ENCODE measurements around the gene SYCN.
"Not testable (repeated sequence)": the region's sequence is repeated elsewhere in the genome, so short reads cannot be mapped to it uniquely, and the experiment has no call there.

Gene SYCN

DNA sequence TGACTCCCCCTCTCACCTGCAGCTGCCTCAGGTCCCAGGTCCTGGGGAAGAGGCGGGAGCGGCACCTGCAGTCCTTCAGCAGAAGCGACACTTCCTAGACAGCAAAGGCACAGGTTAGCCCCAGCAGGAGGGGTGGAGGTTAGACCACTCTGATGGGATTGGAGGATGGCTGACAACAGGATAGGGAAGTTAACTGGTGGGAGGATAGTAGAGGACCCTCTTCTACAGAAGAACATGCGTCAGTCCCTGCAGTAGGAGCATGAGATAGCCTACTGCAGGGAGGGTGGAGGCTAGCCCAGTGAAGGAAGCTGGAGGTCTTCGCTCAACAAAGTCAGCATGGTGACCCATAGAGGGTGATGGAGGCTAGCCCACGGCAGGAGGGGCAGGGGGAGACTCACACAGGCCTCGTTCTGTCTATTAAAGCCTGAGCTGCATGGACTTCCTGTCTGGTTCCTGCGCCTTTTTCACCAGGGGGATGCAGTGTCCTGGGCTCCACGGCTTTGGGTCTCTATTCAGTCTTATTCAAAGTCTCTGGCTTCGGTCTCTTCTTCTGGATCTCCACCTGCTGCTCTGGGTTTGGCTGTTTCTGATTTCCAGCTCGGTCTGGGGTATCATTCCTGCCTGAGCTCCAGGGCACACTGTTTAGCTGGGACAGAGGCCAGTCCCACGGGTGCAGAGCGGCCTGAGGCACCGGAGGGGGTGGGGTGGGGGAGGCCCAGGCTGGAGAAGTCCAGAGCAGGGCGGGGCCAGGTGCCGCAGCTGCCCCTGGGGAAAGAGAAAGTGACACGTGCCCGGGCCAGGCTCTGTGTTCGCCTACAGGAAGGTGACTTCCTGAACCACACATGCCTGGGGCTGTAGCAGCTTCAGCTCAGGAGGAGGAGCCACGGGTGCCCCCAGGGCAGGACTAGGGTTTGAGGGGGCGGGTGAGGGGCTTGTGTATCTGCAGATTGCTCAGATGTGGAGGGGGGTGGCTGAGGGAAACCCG, 33.4 kb upstream of the SYCN start:
- no peak for TF ChIP-seq CTCF (IDR thresholded peaks at IDR 0.05; ENCODE audit: borderline replicate concordance, control extremely low read depth, extremely low read depth, insufficient read depth, missing control alignments)

DNA sequence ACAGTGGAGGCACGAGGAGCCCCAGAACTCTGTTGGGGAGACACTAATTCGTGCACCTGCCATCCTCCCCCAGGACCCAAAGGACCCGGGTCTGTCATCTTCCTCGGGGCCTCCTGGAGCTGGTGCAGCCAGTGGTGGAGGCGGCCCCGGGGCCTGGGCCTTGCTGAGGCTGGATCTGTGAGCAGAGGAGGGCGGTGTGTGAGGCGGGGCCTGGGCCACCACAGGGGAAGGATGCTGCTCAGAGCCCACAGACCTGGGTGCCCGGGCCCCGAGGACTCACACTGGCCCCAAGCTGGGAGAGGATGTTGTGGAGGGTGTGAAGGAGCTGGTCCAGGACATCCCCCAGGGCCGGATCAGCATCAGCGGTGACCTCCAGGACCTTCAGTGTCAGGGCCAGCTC, 32.5 kb upstream of the SYCN start:
- TF ChIP-seq CTCF (IDR thresholded peaks at IDR 0.05; ENCODE audit: borderline replicate concordance, control extremely low read depth, extremely low read depth, insufficient read depth, missing control alignments), result no peak
- in situ Hi-C loops (cut with MboI; ENCODE audit: low sequenced_read_pairs, unreplicated experiment), result no loop called here
- DNase-seq (ENCODE audit: low spot score), result no peak

More for the DNA sequence above, 33.4 kb upstream of the SYCN start:
- DNase-seq (ENCODE audit: low spot score), result peak; percentile 78
- in situ Hi-C loops (cut with MboI; ENCODE audit: low sequenced_read_pairs, unreplicated experiment), result no loop called here

GRCh38 chr19:39232708-39233107, 28.6 kb upstream of the SYCN start:
- in situ Hi-C loops (cut with MboI; ENCODE audit: low sequenced_read_pairs, unreplicated experiment), result no loop called here
- no peak for DNase-seq (ENCODE audit: low spot score)
- TF ChIP-seq CTCF (IDR thresholded peaks at IDR 0.05; ENCODE audit: borderline replicate concordance, control extremely low read depth, extremely low read depth, insufficient read depth, missing control alignments), result no peak

GRCh38 chr19:39230096-39230764, 26.2 kb upstream of the SYCN start:
- in situ Hi-C loops (cut with MboI; ENCODE audit: low sequenced_read_pairs, unreplicated experiment), result no loop called here
- TF ChIP-seq CTCF (IDR thresholded peaks at IDR 0.05; ENCODE audit: borderline replicate concordance, control extremely low read depth, extremely low read depth, insufficient read depth, missing control alignments), result no peak
- DNase-seq (ENCODE audit: low spot score), result no peak

DNA sequence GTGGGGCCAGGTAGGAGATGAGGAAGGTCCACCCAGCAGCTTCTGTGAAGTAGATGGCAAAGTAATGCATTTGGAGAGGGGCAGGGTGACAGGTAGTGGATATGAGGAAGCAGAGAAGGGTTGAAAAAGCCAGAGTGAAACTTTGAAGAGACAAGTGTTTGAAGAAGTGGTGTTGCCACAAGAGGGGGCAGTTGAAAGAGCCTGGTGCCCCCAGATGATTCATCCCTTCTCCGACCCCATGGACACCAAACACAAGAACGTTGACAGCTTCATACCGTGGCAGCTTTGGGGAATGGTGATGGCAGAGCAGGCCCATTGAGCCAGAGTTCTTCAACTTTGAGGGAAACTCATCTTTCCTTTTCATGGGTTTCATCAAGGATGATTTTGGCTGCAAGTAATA, 20.8 kb upstream of the SYCN start:
- TF ChIP-seq CTCF (IDR thresholded peaks at IDR 0.05; ENCODE audit: borderline replicate concordance, control extremely low read depth, extremely low read depth, insufficient read depth, missing control alignments), result no peak
- in situ Hi-C loops (cut with MboI; ENCODE audit: low sequenced_read_pairs, unreplicated experiment), result no loop called here
- no peak for DNase-seq (ENCODE audit: low spot score)

DNA sequence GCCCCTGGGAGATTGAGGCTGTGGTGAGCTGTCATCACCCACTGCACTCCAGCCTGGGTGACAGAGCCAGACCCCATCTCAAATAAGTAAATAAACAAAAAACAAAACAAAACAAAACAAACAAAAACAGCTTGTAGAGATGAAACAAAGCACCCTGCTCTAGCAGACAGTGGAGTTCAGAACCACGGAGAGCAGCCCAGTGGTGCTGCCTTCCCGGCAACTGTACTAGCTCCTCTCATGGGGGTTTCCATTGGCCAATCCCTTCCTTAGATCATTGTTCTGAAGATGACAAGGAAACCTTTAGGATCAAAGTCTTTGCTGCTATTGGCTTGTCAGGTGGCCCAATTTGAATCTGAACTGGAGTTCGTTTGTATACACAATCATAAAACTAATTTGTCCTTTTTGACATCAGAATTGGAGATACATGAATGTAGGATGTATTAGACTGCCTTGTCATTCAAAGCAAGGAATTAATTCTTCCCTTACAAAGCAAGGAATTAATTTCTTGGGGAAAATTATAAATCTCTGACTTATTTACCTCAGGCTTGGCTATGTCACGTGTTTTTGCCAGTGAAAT, 19.7 kb upstream of the SYCN start:
- DNase-seq (ENCODE audit: low spot score), result peak; percentile 46
- no peak for TF ChIP-seq CTCF (IDR thresholded peaks at IDR 0.05; ENCODE audit: borderline replicate concordance, control extremely low read depth, extremely low read depth, insufficient read depth, missing control alignments)
- in situ Hi-C loops (cut with MboI; ENCODE audit: low sequenced_read_pairs, unreplicated experiment), result no loop called here

DNA sequence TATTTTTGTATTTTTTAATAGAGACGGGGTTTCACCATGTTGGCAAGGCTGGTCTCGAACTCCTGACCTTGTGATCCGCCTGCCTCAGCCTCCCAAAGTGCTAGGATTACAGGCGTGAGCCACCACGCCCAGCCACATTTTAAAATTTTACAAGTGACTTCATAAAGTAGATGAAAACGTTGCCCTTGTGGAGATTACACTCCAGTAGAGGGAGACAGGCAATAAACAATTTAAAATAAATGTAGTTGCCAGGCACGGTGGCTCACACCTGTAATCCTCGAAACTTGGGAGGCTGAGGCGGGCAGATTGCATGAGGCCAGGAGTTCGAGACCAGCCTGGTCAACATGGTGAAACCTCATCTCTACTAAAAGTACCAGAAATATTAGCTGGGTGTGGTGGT, 15.0 kb upstream of the SYCN start:
- in situ Hi-C loops (cut with MboI; ENCODE audit: low sequenced_read_pairs, unreplicated experiment); DNase-seq (ENCODE audit: low spot score): not testable (repeated sequence)

All from GM13976 (cell line).